Nephron (organoid): Measurements from ENCODE around the gene NOVA1.

Source experiments
- H3K27ac Mint-ChIP-seq, 3 experiments: 2 replicates each; pipeline ENCODE4 v1.8.0; 2020; ENCODE audit warnings: mixed read lengths in 3 of 3, mild to moderate bottlenecking in 2 of 3, moderate library complexity in 1 of 3
- H3K27me3 Mint-ChIP-seq: 2 replicates; pipeline ENCODE4 v1.8.0; 2021; ENCODE audit warnings: low read depth, mild to moderate bottlenecking, moderate library complexity, mixed read lengths
- H3K36me3 Mint-ChIP-seq: 2 replicates; pipeline ENCODE4 v1.8.0; 2020; ENCODE audit warnings: low read depth, mixed read lengths
- H3K4me1 Mint-ChIP-seq: 2 replicates; pipeline ENCODE4 v1.8.0; 2020; ENCODE audit warnings: mixed read lengths
- H3K4me3 Mint-ChIP-seq, 3 experiments: 2 replicates each; pipeline ENCODE4 v1.8.0; 2020; ENCODE audit warnings: mild to moderate bottlenecking in 3 of 3, mixed read lengths in 3 of 3, moderate library complexity in 2 of 3
- H3K9me3 Mint-ChIP-seq: 2 replicates; pipeline ENCODE4 v1.8.0; 2020; ENCODE audit warnings: mixed read lengths
- TF ChIP-seq, protein P1 (sequence below), 3 experiments: fragments of 200-600 bp; sonication (generic); IDR thresholded peaks; one replicate each; pipeline ENCODE4 v1.5.0; 2021; ENCODE audit warnings: antibody characterized with exemption in 3 of 3; ENCODE audit not compliant: unreplicated experiment in 3 of 3

NOVA1 gene

DNA sequence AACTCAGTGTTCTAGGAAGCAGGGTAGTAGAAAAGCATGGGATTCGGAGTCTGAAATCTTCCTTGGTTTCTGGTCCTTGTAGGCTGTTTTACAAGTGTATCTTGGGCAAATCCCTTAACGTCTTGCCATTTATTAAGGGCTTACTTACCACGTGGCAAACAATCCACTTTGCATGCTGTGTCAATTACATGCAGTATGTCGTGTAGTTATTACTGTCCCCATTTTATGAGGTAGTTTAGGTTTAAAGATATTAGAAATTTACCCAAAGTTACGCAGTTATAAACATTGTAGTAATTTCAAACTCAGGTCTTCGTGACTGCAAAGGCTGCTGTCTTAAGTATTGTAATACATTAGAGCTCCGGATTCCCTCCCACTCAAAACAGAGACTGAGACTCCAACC, 1.5 kb upstream of the NOVA1 start:
- peaks cover 16% of the 10 kb centered on the region for H3K27me3 Mint-ChIP-seq
- no peaks in the 10 kb centered on the region for H3K9me3 Mint-ChIP-seq
- TF ChIP-seq, protein P1, sequence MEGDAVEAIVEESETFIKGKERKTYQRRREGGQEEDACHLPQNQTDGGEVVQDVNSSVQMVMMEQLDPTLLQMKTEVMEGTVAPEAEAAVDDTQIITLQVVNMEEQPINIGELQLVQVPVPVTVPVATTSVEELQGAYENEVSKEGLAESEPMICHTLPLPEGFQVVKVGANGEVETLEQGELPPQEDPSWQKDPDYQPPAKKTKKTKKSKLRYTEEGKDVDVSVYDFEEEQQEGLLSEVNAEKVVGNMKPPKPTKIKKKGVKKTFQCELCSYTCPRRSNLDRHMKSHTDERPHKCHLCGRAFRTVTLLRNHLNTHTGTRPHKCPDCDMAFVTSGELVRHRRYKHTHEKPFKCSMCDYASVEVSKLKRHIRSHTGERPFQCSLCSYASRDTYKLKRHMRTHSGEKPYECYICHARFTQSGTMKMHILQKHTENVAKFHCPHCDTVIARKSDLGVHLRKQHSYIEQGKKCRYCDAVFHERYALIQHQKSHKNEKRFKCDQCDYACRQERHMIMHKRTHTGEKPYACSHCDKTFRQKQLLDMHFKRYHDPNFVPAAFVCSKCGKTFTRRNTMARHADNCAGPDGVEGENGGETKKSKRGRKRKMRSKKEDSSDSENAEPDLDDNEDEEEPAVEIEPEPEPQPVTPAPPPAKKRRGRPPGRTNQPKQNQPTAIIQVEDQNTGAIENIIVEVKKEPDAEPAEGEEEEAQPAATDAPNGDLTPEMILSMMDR (IDR thresholded peaks at IDR 0.05; ENCODE audit: unreplicated experiment in 3 of 3) = no peak
- H3K36me3 Mint-ChIP-seq = no peaks in the 10 kb centered on the region
- H3K4me3 Mint-ChIP-seq = peak overlapping the region; percentile 93 to 97 (median 95)
- peak overlapping the region in 1 of 3 experiments; percentile 85 for H3K27ac Mint-ChIP-seq
- peaks cover 26% of the 10 kb centered on the region for H3K4me1 Mint-ChIP-seq

DNA sequence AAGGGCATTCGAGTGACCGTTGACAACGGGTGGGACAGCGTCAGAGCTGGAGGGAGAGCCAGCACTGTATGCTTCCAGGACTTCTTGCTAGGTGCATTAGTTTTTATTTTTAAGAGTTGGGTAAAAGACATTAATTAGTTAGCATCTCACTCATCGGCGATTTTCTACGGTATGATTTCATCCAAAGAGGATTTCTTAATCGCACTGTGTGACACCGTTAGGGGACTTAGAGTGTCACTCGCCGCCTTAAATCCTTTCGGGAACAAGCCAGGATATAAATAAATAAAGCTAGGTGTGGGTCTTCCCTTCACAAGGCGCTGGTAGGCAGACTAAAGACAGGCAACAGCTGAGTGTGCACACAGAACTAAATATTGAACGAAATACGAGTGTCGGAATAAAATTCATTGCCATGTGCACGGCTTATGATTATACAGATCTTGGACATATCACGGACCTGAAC, 869 bp upstream of the NOVA1 start:
- H3K27me3 Mint-ChIP-seq = peaks cover 16% of the 10 kb centered on the region
- H3K4me1 Mint-ChIP-seq = peaks cover 26% of the 10 kb centered on the region
- H3K9me3 Mint-ChIP-seq = no peaks in the 10 kb centered on the region
- TF ChIP-seq, protein P1 (IDR thresholded peaks at IDR 0.05; ENCODE audit: unreplicated experiment in 3 of 3) = no peak
- H3K4me3 Mint-ChIP-seq = peak overlapping the region; percentile 93 to 97 (median 95)
- H3K27ac Mint-ChIP-seq = peak overlapping the region; percentile 85 to 99 (median 98)
- H3K36me3 Mint-ChIP-seq = no peaks in the 10 kb centered on the region

DNA sequence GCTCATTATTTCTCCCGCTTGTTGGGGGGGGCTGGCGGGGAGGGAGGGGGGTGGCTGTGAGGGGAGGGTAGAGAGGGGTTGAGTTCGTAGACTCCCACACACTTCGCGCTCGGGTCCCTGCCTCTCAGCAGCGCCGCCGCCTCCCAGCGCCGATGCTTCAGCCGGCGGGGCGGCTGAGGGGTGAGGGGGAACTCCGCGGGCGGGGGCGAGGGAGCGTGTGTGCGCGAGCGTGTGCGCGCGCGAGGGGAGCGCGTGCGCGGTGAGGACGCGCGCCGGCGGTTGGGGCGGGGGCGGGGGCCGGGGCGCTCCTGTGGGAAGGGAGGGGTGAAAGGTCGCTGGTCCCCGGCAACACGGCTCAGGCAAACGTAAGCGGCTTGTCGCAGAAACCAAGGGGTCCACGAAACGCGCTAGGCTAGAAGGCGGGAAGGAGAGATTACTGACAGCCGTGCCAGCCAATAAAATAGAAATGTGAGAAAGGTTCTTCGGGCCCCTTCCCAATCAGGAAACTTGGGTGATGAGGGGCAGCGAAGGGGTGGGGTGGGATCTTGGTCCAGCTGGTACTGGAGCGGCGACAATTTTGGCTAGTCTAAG, 343 bp upstream of the NOVA1 start:
- H3K27ac Mint-ChIP-seq = peak overlapping the region; percentile 85 to 99 (median 98)
- H3K4me3 Mint-ChIP-seq = peak overlapping the region; percentile 93 to 97 (median 97)
- no peaks in the 10 kb centered on the region for H3K9me3 Mint-ChIP-seq
- H3K4me1 Mint-ChIP-seq = peaks cover 26% of the 10 kb centered on the region
- H3K27me3 Mint-ChIP-seq = peaks cover 16% of the 10 kb centered on the region
- H3K36me3 Mint-ChIP-seq = no peaks in the 10 kb centered on the region
- TF ChIP-seq, protein P1 (IDR thresholded peaks at IDR 0.05; ENCODE audit: unreplicated experiment in 3 of 3) = no peak

DNA sequence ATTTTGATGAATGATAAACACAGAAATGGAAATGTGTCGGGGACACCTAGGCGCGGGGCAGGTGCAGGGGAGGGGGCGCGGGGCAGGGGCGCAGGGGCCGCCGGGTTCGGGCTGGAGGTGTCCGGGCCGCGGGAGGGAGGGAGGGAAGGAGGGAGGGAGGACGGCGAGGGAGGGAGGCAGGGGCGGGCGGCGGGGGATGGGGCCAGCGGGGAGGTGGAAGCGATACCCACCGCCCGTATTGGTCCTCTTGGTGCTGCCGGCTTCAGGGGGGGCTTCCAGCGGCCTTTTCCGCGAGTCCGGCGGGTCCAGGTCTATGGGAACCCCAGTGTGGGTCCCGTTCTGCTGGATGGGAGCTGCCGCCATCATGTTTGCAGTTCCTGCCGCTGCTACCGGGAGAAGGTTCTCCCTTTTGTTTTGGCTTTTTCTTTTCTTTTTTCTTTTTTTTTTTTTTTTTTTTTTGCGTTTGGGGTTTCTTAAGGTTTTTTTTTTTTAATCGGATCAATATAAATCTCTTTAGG, 703 bp downstream of the NOVA1 start:
- TF ChIP-seq, protein P1 (IDR thresholded peaks at IDR 0.05; ENCODE audit: unreplicated experiment in 3 of 3) = no peak
- peaks cover 26% of the 10 kb centered on the region for H3K4me1 Mint-ChIP-seq
- peak overlapping the region; percentile 98 to 99 (median 99) for H3K27ac Mint-ChIP-seq
- peak overlapping the region; percentile 93 to 99 (median 97) for H3K4me3 Mint-ChIP-seq
- H3K9me3 Mint-ChIP-seq = no peaks in the 10 kb centered on the region
- H3K36me3 Mint-ChIP-seq = no peaks in the 10 kb centered on the region
- H3K27me3 Mint-ChIP-seq = peaks cover 16% of the 10 kb centered on the region

DNA sequence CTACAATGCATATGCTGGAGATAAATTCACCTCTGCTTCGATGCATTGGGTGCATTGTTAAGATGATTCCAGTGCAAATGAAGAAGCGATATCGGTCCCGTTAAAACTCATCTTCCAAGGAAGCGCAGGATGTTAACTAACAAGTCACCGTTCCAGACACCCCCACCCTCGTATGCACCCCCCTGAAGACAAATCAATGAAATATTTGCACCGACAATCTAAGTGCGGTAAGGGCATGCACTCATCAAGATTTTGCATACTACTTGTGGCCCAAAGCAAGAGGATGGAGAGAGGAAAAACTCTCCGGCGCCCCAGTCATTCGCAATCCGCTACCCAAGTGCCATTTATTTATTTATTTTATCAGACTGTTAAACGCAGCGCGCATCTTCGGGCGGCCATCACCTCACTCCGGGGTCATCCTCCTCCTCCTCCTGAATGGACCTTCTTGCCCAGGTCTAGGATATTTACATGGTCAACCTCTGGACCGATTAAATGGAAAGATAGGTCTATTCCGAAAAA, 1.2 kb downstream of the NOVA1 start:
- Mint-ChIP-seq H3K4me3 (peak overlapping the region; percentile 93 to 99 (median 97)), H3K27me3 (peaks cover 16% of the 10 kb centered on the region), H3K27ac (peak overlapping the region; percentile 98 to 99 (median 99)), H3K9me3 (no peaks in the 10 kb centered on the region), H3K36me3 (no peaks in the 10 kb centered on the region), H3K4me1 (peaks cover 26% of the 10 kb centered on the region)
- TF ChIP-seq, protein P1 (IDR thresholded peaks at IDR 0.05; ENCODE audit: unreplicated experiment in 3 of 3) = no peak
